HepG2 (cell line): ENCODE data around the gene TUBB2B. TPM values are rescaled to one million over a fixed set of nuclear protein-coding genes. Genes with fewer than 3 reads are reported as not detected.
A peak's percentile ranks its signal among the peaks of the same experiment; 100 is the strongest.

Source experiments
- AGO2 ChIP-seq: fragments of 200-400 bp; formaldehyde crosslinking; optimal IDR thresholded peaks from 2 replicates; pipeline ENCODE3; 2017; ENCODE audit warnings: mild to moderate bottlenecking, low read depth, low read length, moderate library complexity
- ATF4 ChIP-seq, 2 experiments: fragments of 450-650 bp in 1 of 2; sonication (generic) in 1 of 2; formaldehyde crosslinking; IDR thresholded peaks; 2 replicates each; pipeline versions ENCODE4 v1.5.0 to v1.8.0; 2020 to 2022; ENCODE audit warnings: mild to moderate bottlenecking in 1 of 2, missing genetic modification reagents in 1 of 2
- CSRNP1 ChIP-seq: sonication (generic); formaldehyde crosslinking; IDR thresholded peaks from 2 replicates; pipeline ENCODE4 v1.8.1; 2023; ENCODE audit warnings: mild to moderate bottlenecking, missing genetic modification reagents
- GFI1 ChIP-seq: sonication (generic); formaldehyde crosslinking; IDR thresholded peaks from 2 replicates; pipeline ENCODE4 v1.5.0; 2020; ENCODE audit warnings: missing genetic modification reagents, mild to moderate bottlenecking, borderline replicate concordance
- MLLT10 ChIP-seq: sonication (generic); formaldehyde crosslinking; IDR thresholded peaks from 2 replicates; pipeline ENCODE4 v1.4.0; 2020; ENCODE audit warnings: missing genetic modification reagents
- PHF8 ChIP-seq: sonication (generic); formaldehyde crosslinking; IDR thresholded peaks from 2 replicates; pipeline ENCODE4 v1.5.0; 2020; ENCODE audit warnings: missing genetic modification reagents
- PRPF4 ChIP-seq: fragments of 200-400 bp; formaldehyde crosslinking; IDR thresholded peaks from 2 replicates; pipeline ENCODE4 v1.6.1; 2016; ENCODE audit warnings: low read length, low read depth; ENCODE audit not compliant: poor library complexity, severe bottlenecking
- SOX13 ChIP-seq, 3 experiments: fragments of 450-650 bp in 1 of 3; sonication (generic) in 1 of 3; formaldehyde crosslinking in 1 of 3; IDR thresholded peaks in 2 of 3; conservative IDR thresholded peaks in 1 of 3; 2 replicates each; pipeline versions ENCODE4 v1.5.0 to v1.6.1; 2016 to 2020; ENCODE audit warnings: antibody characterized with exemption in 1 of 3, mild to moderate bottlenecking in 1 of 3, missing compliant biosample characterization in 1 of 3, missing genetic modification reagents in 1 of 3, moderate library complexity in 1 of 3
- SRSF4 ChIP-seq: fragments of 200-400 bp; formaldehyde crosslinking; IDR thresholded peaks from one replicate; pipeline ENCODE4 v1.6.1; 2018; ENCODE audit warnings: mild to moderate bottlenecking, low read depth, low read length, moderate library complexity; ENCODE audit not compliant: poor library complexity, severe bottlenecking
- THAP11 ChIP-seq: IDR thresholded peaks from 2 replicates; pipeline ENCODE4 v1.6.1; 2016; ENCODE audit warnings: missing biosample characterization, missing genetic modification reagents
- ZGPAT ChIP-seq: IDR thresholded peaks from 2 replicates; pipeline ENCODE4 v1.6.1; 2016; ENCODE audit warnings: mild to moderate bottlenecking
- ZHX1 ChIP-seq: sonication (generic); formaldehyde crosslinking; IDR thresholded peaks from 2 replicates; pipeline ENCODE4 v1.8.1; 2022; ENCODE audit warnings: low read depth, mild to moderate bottlenecking, missing genetic modification reagents
- ZNF512B ChIP-seq: sonication (generic); formaldehyde crosslinking; IDR thresholded peaks from 2 replicates; pipeline ENCODE4 v1.5.1; 2020; ENCODE audit warnings: missing genetic modification reagents, mild to moderate bottlenecking, borderline replicate concordance
- ZNF660 ChIP-seq: sonication (generic); formaldehyde crosslinking; IDR thresholded peaks from 2 replicates; pipeline ENCODE4 v1.5.1; 2020; ENCODE audit warnings: mild to moderate bottlenecking, low read depth, missing genetic modification reagents, borderline replicate concordance
- ZNF672 ChIP-seq: sonication (generic); formaldehyde crosslinking; IDR thresholded peaks from 2 replicates; pipeline ENCODE4 v1.8.1; 2022; ENCODE audit warnings: missing genetic modification reagents
- ZNF713 ChIP-seq: sonication (generic); formaldehyde crosslinking; IDR thresholded peaks from 2 replicates; pipeline ENCODE4 v1.4.0; 2020; ENCODE audit warnings: mild to moderate bottlenecking, missing genetic modification reagents
- ZNF772 ChIP-seq: sonication (generic); formaldehyde crosslinking; IDR thresholded peaks from 2 replicates; pipeline ENCODE4 v1.5.0; 2020; ENCODE audit warnings: mild to moderate bottlenecking, missing genetic modification reagents
- polyA plus RNA-seq, 8 experiments: library from polyadenylated mRNA; depleted of rRNA in 3 of 8; stranded (reverse) in 7 of 8; unstranded in 1 of 8; fragments of >200 nt; fragmentation: Illumina TruSeq in 4 of 8; extraction: Trizol in 4 of 8; gene quantifications; 2 replicates each; pipeline versions ENCODE4 v1.2.1 to v1.2.3, GENCODE V29; 2011 to 2016; ENCODE audit warnings: low read depth in 4 of 8, missing spikeins in 1 of 8, mixed read lengths in 1 of 8; ENCODE audit not compliant: insufficient read depth in 1 of 8
- total RNA-seq, 5 experiments: library from RNA; depleted of rRNA; stranded (reverse); fragments of >200 nt; fragmentation: Illumina TruSeq; extraction: Trizol; gene quantifications; 2 replicates each; pipeline ENCODE4 v1.2.3, GENCODE V29; 2016; ENCODE audit warnings: low read depth in 1 of 5

TUBB2B gene
- total and polyA plus RNA-seq, 2 of the 13 experiments (the other 11 are each of a cell fraction or from before 2014, with no cell fraction given), result 10.3 to 23.6 TPM

- TF ChIP-seq THAP11 (peak; percentile 67; the same call in 1 of the 2 replicates), PRPF4 (peak; percentile 78), ZGPAT (CRISPR knock-in tag) (peak; percentile 78), MLLT10 (no peak), ZNF660 (CRISPR knock-in tag) (no peak), ZNF672 (CRISPR knock-in tag) (no peak), ATF4 (CRISPR knock-in tag; IDR thresholded peaks at IDR 0.05) (peak in 1 of 2 experiments; percentile 63; a peak in 1 of 4 replicates), ZNF512B (peak; percentile 94), SRSF4 (no peak), ZHX1 (CRISPR knock-in tag) (0 out of 2 replicates have a peak, but pooled peaks have one; percentile 25), SOX13 (IDR thresholded peaks at IDR 0.05) (peak; percentile 70), SOX13 (CRISPR knock-in tag; conservative IDR thresholded peaks at IDR 0.05 in 1 of 2, IDR thresholded peaks at IDR 0.05 in 1 of 2) (no peak; a peak in 1 of 4 replicates), ZNF772 (CRISPR knock-in tag) (peak; percentile 94), AGO2 (peak; percentile 51), ZNF713 (no peak), CSRNP1 (CRISPR knock-in tag) (peak; percentile 65; the same call in 1 of the 2 replicates), PHF8 (peak; percentile 66), GFI1 (peak; percentile 39; the same call in 1 of the 2 replicates)
Measured at GRCh38 chr6:3231247-3232016, 4.0 kb upstream of the TUBB2B start (continued).
